Breast epithelium (tissue), 3 donors: ENCODE data around the gene TGDS.

Experiments used
- CTCF ChIP-seq, 3 donors: fragments of 450-650 bp; IDR thresholded peaks; one replicate each; pipeline ENCODE4 v1.5.1; 2016 to 2017; ENCODE audit warnings: antibody characterized with exemption in 3 of 3, mild to moderate bottlenecking in 3 of 3, moderate library complexity in 3 of 3
- POLR2A ChIP-seq: fragments of 450-650 bp; IDR thresholded peaks from one replicate; pipeline ENCODE4 v1.6.1; 2016; ENCODE audit warnings: antibody characterized with exemption, mild to moderate bottlenecking, moderate library complexity
- POLR2AphosphoS5 ChIP-seq, 3 donors: sonication (generic); formaldehyde crosslinking; IDR thresholded peaks; one replicate each; pipeline ENCODE4 v1.6.1; 2017; ENCODE audit warnings: antibody characterized with exemption in 3 of 3

- TF ChIP-seq CTCF (IDR thresholded peaks at IDR 0.05) (no peak), POLR2A (no peak), POLR2AphosphoS5 (IDR thresholded peaks at IDR 0.05) (no peak)
Measured at GRCh38 chr13:94583926-94584325, 12.0 kb downstream of the TGDS start.
